HepG2 (cell line): ENCODE results near the gene SLC29A1. TPM values are rescaled to one million over a fixed set of nuclear protein-coding genes. Genes with fewer than 3 reads are reported as not detected.

Experiments used
- ATM ChIP-seq: fragments of 450-650 bp; IDR thresholded peaks from 2 replicates; pipeline ENCODE4 v1.7.1; 2017; ENCODE audit warnings: mild to moderate bottlenecking, borderline replicate concordance
- BRD4 ChIP-seq: sonication (generic); formaldehyde crosslinking; IDR thresholded peaks from 2 replicates; pipeline ENCODE4 v1.4.0; 2020; ENCODE audit warnings: missing genetic modification reagents
- CENPT ChIP-seq: sonication (generic); formaldehyde crosslinking; IDR thresholded peaks from 2 replicates; pipeline ENCODE4 v1.8.0; 2022; ENCODE audit warnings: low read depth, mild to moderate bottlenecking, moderate library complexity, missing genetic modification reagents
- HNF4A ChIP-seq: sonication (generic); formaldehyde crosslinking; IDR thresholded peaks from 2 replicates; pipeline ENCODE4 v1.4.0; 2020; ENCODE audit warnings: missing genetic modification reagents
- HOXA3 ChIP-seq: sonication (generic); formaldehyde crosslinking; IDR thresholded peaks from 2 replicates; pipeline ENCODE4 v1.5.0; 2020; ENCODE audit warnings: missing genetic modification reagents
- LBX2 ChIP-seq: sonication (generic); formaldehyde crosslinking; IDR thresholded peaks from 2 replicates; pipeline ENCODE4 v1.5.0; 2020; ENCODE audit warnings: missing genetic modification reagents, mild to moderate bottlenecking, borderline replicate concordance
- PRDM4 ChIP-seq: sonication (generic); formaldehyde crosslinking; IDR thresholded peaks from 2 replicates; pipeline ENCODE4 v1.9.0; 2021; ENCODE audit warnings: missing genetic modification reagents, borderline replicate concordance
- RNF219 ChIP-seq: sonication (generic); formaldehyde crosslinking; IDR thresholded peaks from 2 replicates; pipeline ENCODE4 v1.5.0; 2020; ENCODE audit warnings: mild to moderate bottlenecking, missing genetic modification reagents
- SP2 ChIP-seq: sonication (generic); formaldehyde crosslinking; IDR thresholded peaks from 2 replicates; pipeline ENCODE4 v1.5.1; 2020; ENCODE audit warnings: mild to moderate bottlenecking, missing genetic modification reagents
- STAT6 ChIP-seq: sonication (generic); formaldehyde crosslinking; IDR thresholded peaks from 2 replicates; pipeline ENCODE4 v1.4.0; 2020; ENCODE audit warnings: missing genetic modification reagents, mild to moderate bottlenecking, borderline replicate concordance
- TBX2 ChIP-seq: sonication (generic); formaldehyde crosslinking; IDR thresholded peaks from 2 replicates; pipeline ENCODE4 v1.5.0; 2020; ENCODE audit warnings: missing genetic modification reagents, mild to moderate bottlenecking, borderline replicate concordance
- ZBTB33 ChIP-seq: sonication (generic); formaldehyde crosslinking; IDR thresholded peaks from 2 replicates; pipeline ENCODE4 v1.4.0; 2020; ENCODE audit warnings: missing genetic modification reagents
- ZNF24 ChIP-seq: fragments of 450-650 bp; IDR thresholded peaks from 2 replicates; pipeline ENCODE4 v1.6.1; 2017; ENCODE audit warnings: antibody characterized with exemption, mild to moderate bottlenecking
- ZNF256 ChIP-seq: sonication (generic); formaldehyde crosslinking; conservative IDR thresholded peaks from 2 replicates; pipeline ENCODE4 v1.4.0; 2020; ENCODE audit warnings: missing genetic modification reagents
- ZNF335 ChIP-seq: sonication (generic); formaldehyde crosslinking; IDR thresholded peaks from 2 replicates; pipeline ENCODE4 v1.4.0; 2020; ENCODE audit warnings: missing genetic modification reagents
- ZNF513 ChIP-seq: sonication (generic); formaldehyde crosslinking; conservative IDR thresholded peaks from 2 replicates; pipeline ENCODE4 v1.5.0; 2020; ENCODE audit warnings: missing genetic modification reagents
- ZNF549 ChIP-seq: sonication (generic); formaldehyde crosslinking; IDR thresholded peaks from 2 replicates; pipeline ENCODE4 v1.5.0; 2020; ENCODE audit warnings: missing genetic modification reagents
- polyA plus RNA-seq, 8 experiments: library from polyadenylated mRNA; depleted of rRNA in 3 of 8; stranded (reverse) in 7 of 8; unstranded in 1 of 8; fragments of >200 nt; fragmentation: Illumina TruSeq in 4 of 8; extraction: Trizol in 4 of 8; gene quantifications; 2 replicates each; pipeline versions ENCODE4 v1.2.1 to v1.2.3, GENCODE V29; 2011 to 2016; ENCODE audit warnings: low read depth in 4 of 8, missing spikeins in 1 of 8, mixed read lengths in 1 of 8; ENCODE audit not compliant: insufficient read depth in 1 of 8
- total RNA-seq, 5 experiments: library from RNA; depleted of rRNA; stranded (reverse); fragments of >200 nt; fragmentation: Illumina TruSeq; extraction: Trizol; gene quantifications; 2 replicates each; pipeline ENCODE4 v1.2.3, GENCODE V29; 2016; ENCODE audit warnings: low read depth in 1 of 5

The SLC29A1 gene
- total and polyA plus RNA-seq, 2 of the 13 experiments (the other 11 are each of a cell fraction or from before 2014, with no cell fraction given) = 43.2 to 106 TPM

- no peak for TF ChIP-seq PRDM4
- TF ChIP-seq ZNF335 = peak; percentile 63; the same call in 1 of the 2 replicates
- TF ChIP-seq ZNF549 (CRISPR knock-in tag) = no peak
- TF ChIP-seq HOXA3 (CRISPR knock-in tag) = peak; percentile 44; the same call in 1 of the 2 replicates
- no peak for TF ChIP-seq ATM
- TF ChIP-seq RNF219 (CRISPR knock-in tag) = no peak
- peak; percentile 95 for TF ChIP-seq HNF4A (CRISPR knock-in tag)
- peak; percentile 55; the same call in 1 of the 2 replicates for TF ChIP-seq TBX2 (CRISPR knock-in tag)
- TF ChIP-seq SP2 = no peak
- no peak for TF ChIP-seq ZNF24
- TF ChIP-seq ZNF256 (CRISPR knock-in tag) = no peak
- no peak for TF ChIP-seq ZNF513 (CRISPR knock-in tag)
- no peak for TF ChIP-seq CENPT (CRISPR knock-in tag)
- no peak for TF ChIP-seq STAT6
- no peak for TF ChIP-seq LBX2 (CRISPR knock-in tag)
- TF ChIP-seq BRD4 (CRISPR knock-in tag) = no peak
- TF ChIP-seq ZBTB33 = peak; percentile 60
Observed at GRCh38 chr6:44234101-44235025, 11.0 kb downstream of the SLC29A1 start (continued).
